Fibroblast of villous mesenchyme (primary cell): ENCODE results near the gene TBC1D9B. TPM values are rescaled to one million over a fixed set of nuclear protein-coding genes. Genes with fewer than 3 reads are reported as not detected.
"Not testable (repeated sequence)": the region's sequence is repeated elsewhere in the genome, so short reads cannot be mapped to it uniquely, and the experiment has no call there.

Experiments used
- DNase-seq: peaks from one replicate; pipeline ENCODE4 v3.0.0-alpha.2; 2010; ENCODE audit warnings: low read depth
- H3K4me3 ChIP-seq: 2 replicates; pipeline ENCODE4 v1.5.1; 2011; ENCODE audit warnings: low read depth, mild to moderate bottlenecking, low read length
- total RNA-seq: library from RNA; depleted of rRNA; stranded (reverse); fragments of >200 nt; gene quantifications from 2 replicates; pipeline ENCODE4 v1.2.3, GENCODE V29; 2012
- TF ChIP-seq, protein P1 (sequence below): IDR thresholded peaks from 2 replicates; pipeline ENCODE4 v1.5.1; 2012; ENCODE audit warnings: low read depth, mild to moderate bottlenecking, low read length; ENCODE audit not compliant: insufficient read depth

TBC1D9B gene
- total RNA-seq, 1 donor = 70.0 TPM

DNA sequence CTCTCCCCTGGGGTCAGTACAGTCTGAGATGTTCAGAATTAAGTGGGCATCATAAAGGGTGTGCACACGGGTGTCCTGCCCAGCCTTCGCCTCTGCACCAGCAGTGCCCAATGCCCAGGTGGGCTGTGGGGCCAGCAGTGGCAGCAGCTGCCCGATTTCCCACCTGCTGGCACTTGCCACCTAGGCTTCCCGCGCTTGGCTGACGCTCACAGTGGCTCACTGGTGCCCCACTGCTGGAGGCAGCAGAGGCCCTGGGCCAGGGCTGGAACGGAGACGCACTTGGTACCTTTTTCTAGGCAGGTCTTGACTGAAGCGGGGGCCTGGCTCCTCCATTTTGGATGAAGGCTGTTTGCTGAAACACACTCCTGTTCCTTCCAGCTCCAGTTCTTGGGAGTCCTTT, 66.1 kb downstream of the TBC1D9B start:
- no peak for DNase-seq

DNA sequence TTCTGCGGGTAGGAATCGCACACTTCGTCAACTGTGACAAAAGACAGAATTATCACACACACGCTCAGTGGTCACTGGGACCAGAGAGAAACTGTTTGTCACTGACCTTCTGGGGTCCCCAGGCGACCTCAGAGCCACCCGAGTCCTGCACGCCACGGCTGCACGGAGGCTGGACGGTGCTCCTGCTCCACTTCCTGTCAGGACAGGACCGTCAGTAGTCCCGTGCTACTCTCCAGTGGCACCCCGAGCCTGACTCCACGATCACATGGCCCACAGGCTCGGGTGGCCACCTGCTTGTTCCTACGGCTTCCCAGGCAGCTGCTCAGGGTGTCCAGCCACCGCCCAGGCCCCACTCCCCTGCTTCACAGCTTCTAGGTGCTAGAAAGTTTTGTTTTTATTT, 66.9 kb downstream of the TBC1D9B start:
- TF ChIP-seq, protein P1, sequence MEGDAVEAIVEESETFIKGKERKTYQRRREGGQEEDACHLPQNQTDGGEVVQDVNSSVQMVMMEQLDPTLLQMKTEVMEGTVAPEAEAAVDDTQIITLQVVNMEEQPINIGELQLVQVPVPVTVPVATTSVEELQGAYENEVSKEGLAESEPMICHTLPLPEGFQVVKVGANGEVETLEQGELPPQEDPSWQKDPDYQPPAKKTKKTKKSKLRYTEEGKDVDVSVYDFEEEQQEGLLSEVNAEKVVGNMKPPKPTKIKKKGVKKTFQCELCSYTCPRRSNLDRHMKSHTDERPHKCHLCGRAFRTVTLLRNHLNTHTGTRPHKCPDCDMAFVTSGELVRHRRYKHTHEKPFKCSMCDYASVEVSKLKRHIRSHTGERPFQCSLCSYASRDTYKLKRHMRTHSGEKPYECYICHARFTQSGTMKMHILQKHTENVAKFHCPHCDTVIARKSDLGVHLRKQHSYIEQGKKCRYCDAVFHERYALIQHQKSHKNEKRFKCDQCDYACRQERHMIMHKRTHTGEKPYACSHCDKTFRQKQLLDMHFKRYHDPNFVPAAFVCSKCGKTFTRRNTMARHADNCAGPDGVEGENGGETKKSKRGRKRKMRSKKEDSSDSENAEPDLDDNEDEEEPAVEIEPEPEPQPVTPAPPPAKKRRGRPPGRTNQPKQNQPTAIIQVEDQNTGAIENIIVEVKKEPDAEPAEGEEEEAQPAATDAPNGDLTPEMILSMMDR = no peak
- H3K4me3 ChIP-seq = no peak overlapping the region
- DNase-seq = peak; percentile 14

More for the DNA sequence above, 66.1 kb downstream of the TBC1D9B start:
- no peak overlapping the region for H3K4me3 ChIP-seq
- TF ChIP-seq, protein P1 = no peak

DNA sequence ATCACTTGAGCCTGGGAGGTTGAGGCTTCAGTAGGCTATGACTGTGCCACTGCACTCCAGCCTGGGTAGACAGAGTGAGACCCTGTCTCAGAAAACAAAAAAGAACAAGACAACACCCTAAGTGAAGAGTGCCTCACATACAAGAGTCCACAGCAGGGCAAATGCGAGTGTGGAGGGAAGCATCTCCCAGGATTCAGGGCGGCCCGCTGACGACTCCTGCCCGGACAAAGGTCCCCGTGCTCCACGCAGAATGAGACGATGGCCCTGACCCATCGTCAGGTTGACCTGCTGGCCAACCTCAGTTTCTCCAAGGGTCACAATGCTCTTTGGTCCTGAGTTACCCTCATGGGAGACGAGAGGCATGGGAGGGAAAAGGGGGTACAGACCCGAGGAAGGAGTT, 67.4 kb downstream of the TBC1D9B start:
- TF ChIP-seq, protein P1 = no peak
- no peak for DNase-seq
- no peak overlapping the region for H3K4me3 ChIP-seq

DNA sequence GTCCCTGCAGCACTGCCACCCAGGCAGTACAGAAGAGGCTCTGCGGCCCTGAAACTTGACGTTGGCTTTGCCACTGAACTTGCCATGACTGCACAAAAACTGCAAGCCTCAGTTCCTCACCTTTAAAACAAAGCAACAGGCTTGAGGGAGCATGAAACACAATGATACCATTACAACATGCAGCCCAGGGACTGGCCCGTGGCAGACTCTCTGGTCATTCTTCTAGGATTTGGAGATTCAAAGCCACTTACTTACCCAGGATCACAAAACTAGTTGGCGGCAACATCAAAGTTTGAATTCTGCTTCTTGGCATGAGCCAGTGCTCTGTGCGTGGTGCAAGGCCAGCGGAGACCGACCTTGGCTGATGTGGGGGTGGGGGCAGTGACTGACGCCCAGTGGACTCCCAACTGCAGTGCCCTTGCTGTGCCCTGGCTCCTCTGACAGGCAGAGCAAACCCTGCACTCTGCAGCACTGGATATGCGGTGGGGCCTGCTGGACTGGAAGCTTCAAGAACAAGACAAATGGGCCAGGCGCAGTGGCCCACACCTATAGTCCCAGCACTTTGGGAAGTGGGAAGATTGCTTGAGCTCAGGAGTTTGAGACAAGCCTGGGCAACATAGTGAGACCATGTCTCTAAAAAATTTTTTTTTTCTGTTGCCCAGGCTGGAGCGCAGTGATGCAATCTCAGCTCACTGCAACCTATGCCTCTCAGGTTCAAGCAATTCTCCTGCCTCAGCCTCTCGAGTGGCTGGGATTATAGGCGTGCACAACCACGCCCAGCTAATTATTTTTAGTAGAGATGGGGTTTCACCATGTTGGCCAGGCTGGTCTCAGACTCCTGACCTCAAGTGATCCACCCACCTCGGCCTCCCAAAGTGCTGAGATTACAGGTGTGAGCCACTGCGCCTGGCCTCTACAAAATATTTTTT, 68.1 kb downstream of the TBC1D9B start:
- TF ChIP-seq, protein P1 = no peak
- peak; percentile 32 for DNase-seq
- no peak overlapping the region for H3K4me3 ChIP-seq

DNA sequence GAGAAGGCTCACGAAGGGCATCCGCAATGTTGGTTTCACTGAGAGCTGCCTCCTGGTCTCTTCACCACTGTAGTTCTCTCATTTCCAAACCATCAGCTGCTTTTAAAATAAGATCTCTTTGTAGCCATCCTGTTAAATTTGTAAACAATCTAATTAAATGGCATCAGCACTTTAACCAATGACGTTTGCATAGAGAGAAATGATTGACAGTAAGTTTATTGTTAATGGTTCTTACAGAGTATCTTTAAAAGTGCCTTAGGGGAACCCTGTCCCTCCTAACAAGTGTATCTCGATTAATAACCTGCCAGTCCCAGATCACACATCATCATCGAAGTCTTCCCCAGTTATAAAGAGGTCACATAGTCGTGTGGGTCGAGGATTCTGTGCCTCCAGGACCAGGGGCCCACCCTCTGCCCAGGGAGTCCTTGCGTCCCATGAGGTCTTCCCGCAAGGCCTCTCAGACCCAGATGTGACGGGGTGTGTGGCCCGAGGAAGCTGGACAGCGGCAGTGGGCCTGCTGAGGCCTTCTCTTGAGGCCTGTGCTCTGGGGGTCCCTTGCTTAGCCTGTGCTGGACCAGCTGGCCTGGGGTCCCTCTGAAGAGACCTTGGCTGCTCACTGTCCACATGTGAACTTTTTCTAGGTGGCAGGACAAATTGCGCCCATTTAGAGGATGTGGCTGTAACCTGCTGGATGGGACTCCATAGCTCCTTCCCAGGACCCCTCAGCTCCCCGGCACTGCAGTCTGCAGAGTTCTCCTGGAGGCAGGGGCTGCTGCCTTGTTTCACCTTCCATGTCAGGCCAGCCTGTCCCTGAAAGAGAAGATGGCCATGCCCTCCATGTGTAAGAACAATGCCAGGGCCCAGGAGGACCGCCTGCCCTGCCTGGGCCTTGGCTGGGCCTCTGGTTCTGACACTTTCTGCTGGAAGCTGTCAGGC, 70.4 kb downstream of the TBC1D9B start:
- DNase-seq = no peak
- H3K4me3 ChIP-seq = no peak overlapping the region
- TF ChIP-seq, protein P1 = no peak

DNA sequence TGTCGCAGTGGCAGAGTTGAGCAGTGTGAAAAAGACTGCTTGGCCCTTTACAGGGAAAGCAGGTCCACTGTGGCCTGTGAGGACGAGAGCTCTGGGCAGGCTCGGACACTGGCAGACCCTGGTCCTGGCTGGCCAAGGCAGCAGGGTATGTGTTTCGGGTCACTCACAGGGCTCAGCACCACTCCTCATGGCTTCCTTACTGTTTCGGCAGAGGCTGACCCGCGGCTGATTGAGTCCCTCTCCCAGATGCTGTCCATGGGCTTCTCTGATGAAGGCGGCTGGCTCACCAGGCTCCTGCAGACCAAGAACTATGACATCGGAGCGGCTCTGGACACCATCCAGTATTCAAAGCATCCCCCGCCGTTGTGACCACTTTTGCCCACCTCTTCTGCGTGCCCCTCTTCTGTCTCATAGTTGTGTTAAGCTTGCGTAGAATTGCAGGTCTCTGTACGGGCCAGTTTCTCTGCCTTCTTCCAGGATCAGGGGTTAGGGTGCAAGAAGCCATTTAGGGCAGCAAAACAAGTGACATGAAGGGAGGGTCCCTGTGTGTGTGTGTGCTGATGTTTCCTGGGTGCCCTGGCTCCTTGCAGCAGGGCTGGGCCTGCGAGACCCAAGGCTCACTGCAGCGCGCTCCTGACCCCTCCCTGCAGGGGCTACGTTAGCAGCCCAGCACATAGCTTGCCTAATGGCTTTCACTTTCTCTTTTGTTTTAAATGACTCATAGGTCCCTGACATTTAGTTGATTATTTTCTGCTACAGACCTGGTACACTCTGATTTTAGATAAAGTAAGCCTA, 71.3 kb downstream of the TBC1D9B start:
- peak; percentile 69 for DNase-seq
- no peak overlapping the region for H3K4me3 ChIP-seq
- TF ChIP-seq, protein P1 = peak; percentile 10

DNA sequence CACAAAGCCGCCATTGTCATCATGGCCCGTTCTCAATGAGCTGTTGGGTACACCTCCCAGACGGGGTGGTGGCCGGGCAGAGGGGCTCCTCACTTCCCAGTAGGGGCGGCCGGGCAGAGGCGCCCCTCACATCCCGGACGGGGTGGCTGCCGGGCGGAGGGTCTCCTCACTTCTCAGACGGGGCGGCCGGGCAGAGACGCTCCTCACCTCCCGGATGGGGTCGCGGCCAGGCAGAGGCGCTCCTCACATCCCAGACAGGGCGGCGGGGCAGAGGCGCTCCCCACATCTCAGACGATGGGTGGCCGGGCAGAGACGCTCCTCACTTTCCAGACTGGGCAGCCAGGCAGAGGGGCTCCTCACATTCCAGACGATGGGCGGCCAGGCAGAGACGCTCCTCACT, 72.8 kb downstream of the TBC1D9B start:
- H3K4me3 ChIP-seq, DNase-seq: not testable (repeated sequence)
